Activated B cell treated with CpG ODN at 0.5 μM for 24 hours (primary cell): Measurements from ENCODE around the gene SPG7. TPM values are rescaled to one million over a fixed set of nuclear protein-coding genes. Genes with fewer than 3 reads are reported as not detected.
A peak's percentile ranks its signal among the peaks of the same experiment; 100 is the strongest.

Source experiments
- ATAC-seq: fragments of 200-7000 bp; cut with Tn5 transposase; one replicate; pipeline ENCODE4 v1.10.0; 2021; ENCODE audit warnings: low read depth, mild to moderate bottlenecking, moderate library complexity
- CTCF ChIA-PET: fragments of 350-600 bp; sonication (Branson Sonifier 250); formaldehyde crosslinking; loops from one replicate; lab custom pipeline; 2021; ENCODE audit warnings: antibody characterized with exemption; lab: Charles Lee
- POLR2A ChIA-PET: fragments of 350-600 bp; sonication (Branson Sonifier 250); formaldehyde crosslinking; loops from one replicate; lab custom pipeline; 2021; ENCODE audit warnings: antibody characterized with exemption; lab: Charles Lee
- DNase-seq: peaks from one replicate; pipeline ENCODE4 v3.0.0; 2022
- H3K27ac Mint-ChIP-seq: one replicate; pipeline ENCODE4 v1.8.0; 2020; ENCODE audit warnings: mixed read lengths
- H3K27me3 Mint-ChIP-seq: one replicate; pipeline ENCODE4 v1.8.0; 2021; ENCODE audit warnings: mixed read lengths
- H3K36me3 Mint-ChIP-seq: one replicate; pipeline ENCODE4 v1.8.0; 2021; ENCODE audit warnings: low read depth, mixed read lengths
- H3K4me1 Mint-ChIP-seq: one replicate; pipeline ENCODE4 v1.8.0; 2021; ENCODE audit warnings: mixed read lengths
- H3K4me3 Mint-ChIP-seq: one replicate; pipeline ENCODE4 v1.8.0; 2020; ENCODE audit warnings: mild to moderate bottlenecking, mixed read lengths
- H3K9me3 Mint-ChIP-seq: one replicate; pipeline ENCODE4 v1.8.0; 2020; ENCODE audit warnings: mixed read lengths
- intact Hi-C: fragments of 100-400 bp; cut with micrococcal nuclease; formaldehyde crosslinking; loops from one replicate; pipeline ENCODE4 v1.15.1; 2024
- total RNA-seq: library from RNA; stranded (reverse); gene quantifications from 2 replicates; pipeline ENCODE4 v1.2.3, GENCODE V29; 2022
- TF ChIP-seq, protein P1 (sequence below): fragments of 200-600 bp; IDR thresholded peaks from one replicate; pipeline ENCODE4 v1.8.0; 2022; ENCODE audit warnings: antibody characterized with exemption, mild to moderate bottlenecking

SPG7 gene
- total RNA-seq, 1 donor from 2014 or later, result 102 TPM

DNA sequence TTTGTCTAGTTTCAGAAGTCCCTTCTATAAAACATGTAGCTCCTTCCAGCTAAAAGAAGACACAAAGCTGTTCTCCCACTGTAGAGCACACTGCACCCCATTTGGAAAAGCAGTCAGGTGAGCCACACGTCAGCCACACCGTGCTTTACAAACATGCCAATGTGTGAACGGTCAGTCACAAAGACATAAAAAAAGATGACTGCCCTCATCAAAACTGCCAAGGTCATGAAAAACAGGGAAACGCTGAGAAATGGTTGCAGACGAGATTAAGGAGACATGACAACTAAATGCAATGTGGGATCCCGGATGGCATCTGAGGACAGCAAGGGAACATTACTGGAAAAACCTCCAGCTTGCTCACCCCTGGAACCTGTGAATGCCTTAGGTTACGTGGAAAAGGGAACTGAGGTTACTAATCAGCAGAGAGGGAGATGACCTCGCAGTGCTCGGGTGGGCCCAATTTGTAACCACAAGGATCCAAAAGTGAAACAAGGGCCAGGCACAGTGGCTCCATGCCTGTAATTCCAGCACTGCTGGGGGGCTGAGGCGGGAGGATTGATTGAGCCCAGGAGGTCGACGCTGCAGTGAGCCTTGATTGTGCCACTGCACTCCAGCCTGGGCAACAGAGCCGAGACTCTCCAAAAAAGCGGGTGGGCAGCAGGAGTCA lies 25.9 kb upstream of the SPG7 start:
- Mint-ChIP-seq H3K4me1 (peaks cover 86% of the 10 kb centered on the region), H3K9me3 (no peaks in the 10 kb centered on the region), H3K36me3 (peaks cover 42% of the 10 kb centered on the region), H3K4me3 (peak overlapping the region; percentile 33), H3K27me3 (no peaks in the 10 kb centered on the region), H3K27ac (no peak overlapping the region)
- TF ChIP-seq, protein P1, sequence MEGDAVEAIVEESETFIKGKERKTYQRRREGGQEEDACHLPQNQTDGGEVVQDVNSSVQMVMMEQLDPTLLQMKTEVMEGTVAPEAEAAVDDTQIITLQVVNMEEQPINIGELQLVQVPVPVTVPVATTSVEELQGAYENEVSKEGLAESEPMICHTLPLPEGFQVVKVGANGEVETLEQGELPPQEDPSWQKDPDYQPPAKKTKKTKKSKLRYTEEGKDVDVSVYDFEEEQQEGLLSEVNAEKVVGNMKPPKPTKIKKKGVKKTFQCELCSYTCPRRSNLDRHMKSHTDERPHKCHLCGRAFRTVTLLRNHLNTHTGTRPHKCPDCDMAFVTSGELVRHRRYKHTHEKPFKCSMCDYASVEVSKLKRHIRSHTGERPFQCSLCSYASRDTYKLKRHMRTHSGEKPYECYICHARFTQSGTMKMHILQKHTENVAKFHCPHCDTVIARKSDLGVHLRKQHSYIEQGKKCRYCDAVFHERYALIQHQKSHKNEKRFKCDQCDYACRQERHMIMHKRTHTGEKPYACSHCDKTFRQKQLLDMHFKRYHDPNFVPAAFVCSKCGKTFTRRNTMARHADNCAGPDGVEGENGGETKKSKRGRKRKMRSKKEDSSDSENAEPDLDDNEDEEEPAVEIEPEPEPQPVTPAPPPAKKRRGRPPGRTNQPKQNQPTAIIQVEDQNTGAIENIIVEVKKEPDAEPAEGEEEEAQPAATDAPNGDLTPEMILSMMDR, result no peak
- DNase-seq (no peak), ATAC-seq (no peak)
- ChIA-PET POLR2A (interaction anchor here (0.6 kb wide), 1 partner anchor 491 kb away, joined by 5 read pairs; no protein-coding TSS in a partner anchor), CTCF (interaction anchor here (0.9 kb wide), 1 partner anchor 47 kb away, joined by 3 read pairs; no protein-coding TSS in a partner anchor)
- intact Hi-C loops, result no loop called here

GRCh38 chr16:89482817-89483205 lies 25.4 kb upstream of the SPG7 start:
- intact Hi-C loops, result no loop called here

DNA sequence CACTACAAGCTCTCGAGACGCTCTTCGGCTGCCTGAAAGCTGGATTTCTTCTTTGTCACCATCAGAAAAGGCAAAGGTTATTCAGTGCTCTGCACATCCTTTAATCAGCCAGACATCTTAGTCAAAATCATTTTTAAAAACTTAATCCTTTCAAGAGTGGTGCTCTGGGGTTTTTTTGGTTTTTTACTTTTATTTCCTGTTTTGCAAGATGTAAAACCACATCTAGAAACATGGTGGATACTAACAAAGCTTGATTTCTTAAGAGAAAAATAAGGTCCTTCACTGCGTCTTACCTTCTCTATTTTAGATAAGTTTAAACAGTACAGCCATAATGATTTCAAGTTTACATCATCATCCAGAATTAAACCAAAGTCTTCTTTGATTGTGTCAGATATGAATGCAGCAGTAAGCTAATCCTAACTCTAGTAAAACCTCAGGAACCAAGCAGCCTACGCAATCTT lies 24.1 kb upstream of the SPG7 start:
- no peak for DNase-seq
- Mint-ChIP-seq H3K4me1 (peaks cover 90% of the 10 kb centered on the region), H3K9me3 (no peaks in the 10 kb centered on the region), H3K27me3 (no peaks in the 10 kb centered on the region), H3K27ac (peak overlapping the region; percentile 82), H3K36me3 (peaks cover 49% of the 10 kb centered on the region), H3K4me3 (peak overlapping the region; percentile 74)
- CTCF ChIA-PET, result interaction anchor here (1.3 kb wide), 2 partner anchors 9 to 49 kb away, joined by 3 read pairs; no protein-coding TSS in a partner anchor
- POLR2A ChIA-PET, result interaction anchor here (0.6 to 2.6 kb wide), 6 partner anchors 17 to 678 kb away, joined by 3 to 8 read pairs (median 3); no protein-coding TSS in a partner anchor
- ATAC-seq, result no peak
- TF ChIP-seq, protein P1, result no peak
- intact Hi-C loops, result no loop called here

More at GRCh38 chr16:89482817-89483205, 25.4 kb upstream of the SPG7 start:
- Mint-ChIP-seq H3K4me3 (no peak overlapping the region), H3K36me3 (peaks cover 43% of the 10 kb centered on the region), H3K27ac (peak overlapping the region; percentile 36), H3K9me3 (no peaks in the 10 kb centered on the region), H3K4me1 (peaks cover 90% of the 10 kb centered on the region), H3K27me3 (no peaks in the 10 kb centered on the region)
- CTCF ChIA-PET, result interaction anchor here (0.9 to 1.3 kb wide), 2 partner anchors 8 to 48 kb away, joined by 3 read pairs; no protein-coding TSS in a partner anchor
- TF ChIP-seq, protein P1, result no peak
- POLR2A ChIA-PET, result interaction anchor here (0.6 to 2.6 kb wide), 2 partner anchors 25 to 491 kb away, joined by 5 to 8 read pairs; no protein-coding TSS in a partner anchor
- DNase-seq (no peak), ATAC-seq (no peak)

DNA sequence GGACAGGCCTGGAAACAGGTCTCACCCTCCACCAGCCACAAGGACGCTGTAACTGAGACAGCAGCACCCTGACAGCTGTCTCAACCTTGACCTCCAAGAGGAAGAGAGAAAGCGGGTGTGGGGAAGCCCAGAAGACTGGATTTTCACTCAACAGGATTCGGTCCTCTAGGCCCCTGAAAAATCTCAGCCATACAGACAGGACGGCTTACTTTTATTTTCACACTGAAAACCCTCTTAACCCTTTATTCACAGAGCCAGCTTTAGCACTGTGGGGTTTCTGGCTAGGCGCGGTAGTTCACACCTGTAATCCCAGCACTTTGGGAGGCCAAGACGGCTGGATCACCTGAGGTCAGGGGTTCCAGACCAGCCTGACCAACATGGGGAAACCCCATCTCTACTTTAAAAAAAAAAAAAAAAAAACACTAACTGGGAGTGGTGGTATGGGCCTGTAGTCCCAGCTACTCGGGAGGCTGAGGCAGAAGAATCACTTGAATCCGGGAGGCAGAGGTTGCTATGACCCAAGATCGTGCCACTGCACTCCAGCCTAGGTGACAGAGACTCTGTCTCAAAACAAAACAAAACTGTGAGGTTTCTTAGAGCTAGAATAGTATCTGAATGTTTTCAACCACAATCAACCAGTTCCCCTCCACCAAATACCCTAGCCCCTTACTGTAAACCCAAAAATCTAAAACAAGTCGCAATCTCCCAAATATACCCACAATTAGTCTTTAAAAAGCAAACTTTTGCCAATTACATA lies 23.1 kb upstream of the SPG7 start:
- Mint-ChIP-seq H3K9me3 (no peaks in the 10 kb centered on the region), H3K27me3 (no peaks in the 10 kb centered on the region), H3K4me1 (peaks cover 88% of the 10 kb centered on the region), H3K36me3 (peaks cover 50% of the 10 kb centered on the region), H3K27ac (peak overlapping the region; percentile 82), H3K4me3 (peak overlapping the region; percentile 74)
- intact Hi-C loops, result loop anchor here (5.0 kb wide), 1 partner anchor 48 kb away; no protein-coding TSS in a partner anchor
- ChIA-PET POLR2A (interaction anchor here (0.6 to 2.6 kb wide), 17 partner anchors 8 to 631 kb away, joined by 3 to 17 read pairs (median 4); no protein-coding TSS in a partner anchor), CTCF (interaction anchor here (1.0 to 1.3 kb wide), 2 partner anchors 8 to 50 kb away, joined by 3 to 4 read pairs; no protein-coding TSS in a partner anchor)
- peak; percentile 11 for ATAC-seq
- TF ChIP-seq, protein P1, result no peak
- DNase-seq, result no peak
